ENCODE results near the gene LSM12. TPM values are rescaled to one million over a fixed set of nuclear protein-coding genes. Genes with fewer than 3 reads are reported as not detected.

Gene LSM12
- polyA plus RNA-seq, 4 donors, result 24.8 to 36.4 (median 28.2) TPM

DNA sequence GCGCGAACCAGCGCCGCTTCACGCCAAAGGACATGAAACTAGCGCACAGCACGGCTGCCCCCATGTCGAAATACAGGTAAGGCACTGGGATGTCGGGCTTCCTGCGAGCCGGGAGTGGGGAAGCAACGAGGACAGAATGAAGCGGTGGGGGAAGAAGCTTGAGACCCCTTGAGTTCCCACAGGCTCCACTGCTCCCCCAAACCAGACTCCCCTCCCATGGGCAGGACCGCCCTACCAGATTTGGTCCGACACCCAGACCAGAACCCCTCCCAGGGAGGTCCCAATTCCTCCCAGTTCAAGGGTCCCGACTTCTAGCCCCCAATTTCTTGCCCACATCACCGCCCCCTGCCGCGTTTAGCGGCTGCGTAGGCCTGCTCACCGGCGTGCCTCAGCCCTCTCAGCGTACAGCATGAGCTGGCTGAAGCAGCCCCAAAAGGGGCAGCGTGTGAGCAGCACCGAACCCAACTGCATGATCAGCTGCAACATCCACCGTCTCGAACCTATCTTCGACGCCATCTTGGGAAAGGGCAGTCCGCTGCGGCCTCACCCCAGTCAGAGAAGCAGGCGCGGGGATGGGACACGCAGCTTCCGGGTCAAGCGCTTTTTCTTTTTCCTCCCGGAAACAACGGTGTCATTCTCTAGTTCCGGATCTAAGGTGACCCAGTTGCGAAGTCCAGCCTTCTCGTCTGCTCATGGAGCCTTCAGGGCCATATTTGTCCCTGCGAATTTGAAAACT, 51.9 kb downstream of the LSM12 start, which contains the start of gene TMEM101:
Gene TMEM101, minus strand, starts transcription at position 527 of the 736 bp plus-strand sequence. Its CDS starts 11 bp downstream, at position 516.
- peaks cover 0 to 31% (median 0%) of the 10 kb centered on the region in 3 donors for H3K36me3 ChIP-seq (ENCODE audit: control insufficient read depth in 3 of 3, insufficient read depth in 2 of 3, low read depth in 1 of 3, low read length in 3 of 3)
- 0 to 1% (median 1%) methylated on average over 39 to 43 of the region's 43 CpGs for WGBS, 3 donors
- no peak for FAIRE-seq
- no peaks in the 10 kb centered on the region for H3K27me3 ChIP-seq (ENCODE audit: control insufficient read depth in 3 of 3, insufficient read depth in 3 of 3, low read length in 3 of 3)
- peak within 1 kb of the TSS; percentile 61 to 100 (median 84) for H3K4me3 ChIP-seq (ENCODE audit: low read depth in 1 of 3, low read length in 3 of 3)
- DNase-seq, result peak; percentile 95 to 96
- H3K27ac ChIP-seq (ENCODE audit: low read depth in 1 of 3, low read length in 2 of 3), result peak within 1 kb of the TSS in 2 of 3 donors; percentile 49 to 77
- H3K4me1 ChIP-seq (ENCODE audit: control insufficient read depth in 3 of 3, insufficient read depth in 2 of 3, low read depth in 1 of 3, low read length in 2 of 3), result peaks cover 0 to 41% (median 2%) of the 10 kb centered on the region in 3 donors
- no peaks in the 10 kb centered on the region for H3K9me3 ChIP-seq (ENCODE audit: control insufficient read depth in 2 of 2, insufficient read depth in 1 of 2, low read depth in 1 of 2, low read length in 1 of 2)

DNA sequence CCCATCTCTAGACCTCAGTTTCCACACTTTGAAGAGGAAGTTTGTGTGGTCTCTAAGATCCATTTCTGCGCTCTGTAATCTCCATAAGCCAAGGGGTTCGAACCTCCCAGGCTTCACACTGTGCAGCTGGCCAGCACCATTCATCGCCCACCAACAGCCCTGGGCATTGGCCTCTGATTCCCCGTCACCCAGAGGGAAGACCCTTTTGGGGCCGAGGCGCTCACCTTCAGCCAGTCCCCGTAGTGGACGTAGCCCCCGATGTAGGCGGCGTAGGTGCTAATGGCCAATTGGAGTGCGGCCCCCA, 52.4 kb downstream of the LSM12 start:
- H3K9me3 ChIP-seq (ENCODE audit: control insufficient read depth in 2 of 2, insufficient read depth in 1 of 2, low read depth in 1 of 2, low read length in 1 of 2), result no peaks in the 10 kb centered on the region
- peaks cover 0 to 36% (median 0%) of the 10 kb centered on the region in 3 donors for H3K36me3 ChIP-seq (ENCODE audit: control insufficient read depth in 3 of 3, insufficient read depth in 2 of 3, low read depth in 1 of 3, low read length in 3 of 3)
- peak overlapping the region; percentile 61 to 100 (median 84) for H3K4me3 ChIP-seq (ENCODE audit: low read depth in 1 of 3, low read length in 3 of 3)
- H3K27ac ChIP-seq (ENCODE audit: low read depth in 1 of 3, low read length in 2 of 3), result peak overlapping the region in 1 of 3 donors; percentile 77
- 9 to 10% (median 10%) methylated on average over 12 of the region's 12 CpGs for WGBS, 3 donors
- FAIRE-seq (no peak), DNase-seq (no peak)
- peaks cover 0 to 45% (median 2%) of the 10 kb centered on the region in 3 donors for H3K4me1 ChIP-seq (ENCODE audit: control insufficient read depth in 3 of 3, insufficient read depth in 2 of 3, low read depth in 1 of 3, low read length in 2 of 3)
- no peaks in the 10 kb centered on the region for H3K27me3 ChIP-seq (ENCODE audit: control insufficient read depth in 3 of 3, insufficient read depth in 3 of 3, low read length in 3 of 3)

DNA sequence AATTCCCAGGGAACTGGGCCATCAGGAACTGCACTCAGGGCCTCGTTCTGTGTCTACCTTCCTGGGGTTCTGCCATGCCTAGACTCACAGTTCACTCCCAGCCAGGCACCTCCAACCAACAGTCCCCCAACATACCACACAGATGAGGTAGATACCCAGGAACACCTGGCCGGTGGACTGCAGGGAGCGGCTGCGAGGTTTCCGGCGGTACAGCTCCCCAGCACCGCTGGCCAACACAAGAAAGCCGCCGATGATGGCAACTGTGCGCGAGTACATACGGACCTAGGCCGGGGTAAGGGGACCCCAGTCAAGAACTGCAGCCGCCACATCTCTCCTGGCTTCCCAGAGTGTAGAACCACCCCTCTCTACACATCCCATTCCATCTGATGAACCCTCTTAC, 53.6 kb downstream of the LSM12 start:
- no peak for FAIRE-seq
- peak overlapping the region in 1 of 3 donors; percentile 63 for H3K27ac ChIP-seq (ENCODE audit: low read depth in 1 of 3, low read length in 2 of 3)
- H3K4me1 ChIP-seq (ENCODE audit: control insufficient read depth in 3 of 3, insufficient read depth in 2 of 3, low read depth in 1 of 3, low read length in 2 of 3), result peaks cover 0 to 56% (median 2%) of the 10 kb centered on the region in 3 donors
- no peak overlapping the region for H3K4me3 ChIP-seq (ENCODE audit: low read depth in 1 of 3, low read length in 3 of 3)
- DNase-seq, result no peak
- H3K9me3 ChIP-seq (ENCODE audit: control insufficient read depth in 2 of 2, insufficient read depth in 1 of 2, low read depth in 1 of 2, low read length in 1 of 2), result no peaks in the 10 kb centered on the region
- H3K36me3 ChIP-seq (ENCODE audit: control insufficient read depth in 3 of 3, insufficient read depth in 2 of 3, low read depth in 1 of 3, low read length in 3 of 3), result peaks cover 0 to 48% (median 4%) of the 10 kb centered on the region in 3 donors
- no peaks in the 10 kb centered on the region for H3K27me3 ChIP-seq (ENCODE audit: control insufficient read depth in 3 of 3, insufficient read depth in 3 of 3, low read length in 3 of 3)
- WGBS, 3 donors, result 91 to 95% (median 94%) methylated on average over 14 of the region's 14 CpGs

DNA sequence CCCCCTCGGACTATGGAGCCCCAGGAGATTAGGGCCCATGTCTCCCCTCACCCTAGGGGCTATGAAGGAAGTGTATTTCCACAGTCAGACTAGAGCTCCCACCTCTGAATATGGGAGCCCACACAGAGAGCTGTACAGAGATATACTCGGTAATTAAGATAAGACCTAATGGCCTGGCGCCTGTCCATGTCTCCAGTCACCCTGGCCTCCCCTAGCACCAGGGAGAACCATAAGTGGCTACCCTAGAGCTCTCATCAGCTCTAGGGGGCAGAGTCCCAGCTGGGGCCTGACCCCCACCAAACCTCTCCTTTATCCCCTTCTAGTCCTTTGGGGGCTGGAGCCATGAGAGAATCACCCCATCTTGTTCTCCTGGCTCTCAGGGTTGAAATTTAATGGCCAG, 54.1 kb downstream of the LSM12 start:
- H3K4me3 ChIP-seq (ENCODE audit: low read depth in 1 of 3, low read length in 3 of 3), result no peak overlapping the region
- 32 to 67% (median 62%) methylated on average over 3 of the region's 3 CpGs for WGBS, 3 donors
- no peaks in the 10 kb centered on the region for H3K9me3 ChIP-seq (ENCODE audit: control insufficient read depth in 2 of 2, insufficient read depth in 1 of 2, low read depth in 1 of 2, low read length in 1 of 2)
- H3K4me1 ChIP-seq (ENCODE audit: control insufficient read depth in 3 of 3, insufficient read depth in 2 of 3, low read depth in 1 of 3, low read length in 2 of 3), result peaks cover 4 to 61% (median 5%) of the 10 kb centered on the region in 3 donors
- H3K27ac ChIP-seq (ENCODE audit: low read depth in 1 of 3, low read length in 2 of 3), result peak overlapping the region in 1 of 3 donors; percentile 63
- no peaks in the 10 kb centered on the region for H3K27me3 ChIP-seq (ENCODE audit: control insufficient read depth in 3 of 3, insufficient read depth in 3 of 3, low read length in 3 of 3)
- FAIRE-seq (no peak), DNase-seq (peak; percentile 53 to 60)
- H3K36me3 ChIP-seq (ENCODE audit: control insufficient read depth in 3 of 3, insufficient read depth in 2 of 3, low read depth in 1 of 3, low read length in 3 of 3), result peaks cover 0 to 53% (median 6%) of the 10 kb centered on the region in 3 donors

DNA sequence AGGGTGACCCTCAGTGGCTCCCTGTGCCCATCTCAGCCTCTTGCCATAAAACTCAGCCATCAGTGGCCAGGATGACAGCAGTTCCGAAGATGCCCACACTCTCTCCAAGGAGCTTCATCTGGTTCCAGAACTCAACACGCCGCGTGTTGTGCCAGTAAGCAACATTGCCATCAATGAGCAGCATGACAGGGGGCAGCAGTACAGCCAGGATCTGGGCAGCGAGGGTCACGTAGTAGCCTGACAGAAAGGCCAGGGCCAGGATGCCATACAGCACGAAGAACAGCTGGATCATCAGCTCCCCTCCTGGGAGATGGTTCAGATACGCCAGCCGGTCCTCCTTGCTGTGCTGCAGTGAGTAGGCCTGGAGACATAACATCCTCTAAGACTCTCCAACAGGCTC, 54.6 kb downstream of the LSM12 start:
- no peaks in the 10 kb centered on the region for H3K9me3 ChIP-seq (ENCODE audit: control insufficient read depth in 2 of 2, insufficient read depth in 1 of 2, low read depth in 1 of 2, low read length in 1 of 2)
- WGBS, 3 donors, result 91 to 92% (median 92%) methylated on average over 9 of the region's 9 CpGs
- peaks cover 7 to 66% (median 7%) of the 10 kb centered on the region in 3 donors for H3K4me1 ChIP-seq (ENCODE audit: control insufficient read depth in 3 of 3, insufficient read depth in 2 of 3, low read depth in 1 of 3, low read length in 2 of 3)
- H3K27me3 ChIP-seq (ENCODE audit: control insufficient read depth in 3 of 3, insufficient read depth in 3 of 3, low read length in 3 of 3), result no peaks in the 10 kb centered on the region
- DNase-seq (no peak), FAIRE-seq (no peak)
- peak overlapping the region in 1 of 3 donors; percentile 63 for H3K27ac ChIP-seq (ENCODE audit: low read depth in 1 of 3, low read length in 2 of 3)
- H3K4me3 ChIP-seq (ENCODE audit: low read depth in 1 of 3, low read length in 3 of 3), result no peak overlapping the region
- H3K36me3 ChIP-seq (ENCODE audit: control insufficient read depth in 3 of 3, insufficient read depth in 2 of 3, low read depth in 1 of 3, low read length in 3 of 3), result peaks cover 0 to 58% (median 8%) of the 10 kb centered on the region in 3 donors

DNA sequence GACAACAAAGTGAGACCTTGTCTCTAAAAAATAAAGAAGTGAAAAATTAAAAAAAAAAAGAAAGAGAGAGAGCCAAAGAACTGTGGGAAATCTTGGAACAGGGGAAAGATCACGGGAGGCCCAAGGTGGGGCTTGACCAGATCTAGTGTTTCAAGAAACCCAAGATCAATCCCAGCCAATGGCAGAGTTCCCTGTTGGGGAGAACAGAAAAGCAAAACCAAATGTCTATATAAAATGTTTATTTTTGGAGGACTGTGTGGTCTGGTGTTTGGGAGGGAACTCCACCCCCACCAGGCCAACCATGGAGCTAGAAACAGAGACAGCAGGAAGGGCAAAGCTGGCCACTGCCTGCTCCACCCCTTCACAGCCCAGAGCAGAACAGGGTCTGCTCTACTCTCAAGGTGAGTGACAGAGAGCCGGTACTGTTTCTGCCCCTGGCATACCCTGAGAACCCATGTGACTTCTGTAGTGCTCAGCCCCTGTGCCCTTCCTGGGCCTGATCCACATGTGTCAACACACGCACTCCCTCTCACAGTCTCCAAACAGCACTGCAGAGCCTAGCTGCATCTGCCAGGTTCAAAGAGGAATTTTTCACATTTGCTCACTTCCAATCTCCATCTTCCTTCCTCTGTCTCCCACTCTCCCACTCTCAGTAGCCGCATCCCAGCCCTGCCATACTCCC, 55.4 kb downstream of the LSM12 start:
- DNase-seq (no peak), FAIRE-seq (no peak)
- H3K36me3 ChIP-seq (ENCODE audit: control insufficient read depth in 3 of 3, insufficient read depth in 2 of 3, low read depth in 1 of 3, low read length in 3 of 3), result peaks cover 0 to 63% (median 8%) of the 10 kb centered on the region in 3 donors

DNA sequence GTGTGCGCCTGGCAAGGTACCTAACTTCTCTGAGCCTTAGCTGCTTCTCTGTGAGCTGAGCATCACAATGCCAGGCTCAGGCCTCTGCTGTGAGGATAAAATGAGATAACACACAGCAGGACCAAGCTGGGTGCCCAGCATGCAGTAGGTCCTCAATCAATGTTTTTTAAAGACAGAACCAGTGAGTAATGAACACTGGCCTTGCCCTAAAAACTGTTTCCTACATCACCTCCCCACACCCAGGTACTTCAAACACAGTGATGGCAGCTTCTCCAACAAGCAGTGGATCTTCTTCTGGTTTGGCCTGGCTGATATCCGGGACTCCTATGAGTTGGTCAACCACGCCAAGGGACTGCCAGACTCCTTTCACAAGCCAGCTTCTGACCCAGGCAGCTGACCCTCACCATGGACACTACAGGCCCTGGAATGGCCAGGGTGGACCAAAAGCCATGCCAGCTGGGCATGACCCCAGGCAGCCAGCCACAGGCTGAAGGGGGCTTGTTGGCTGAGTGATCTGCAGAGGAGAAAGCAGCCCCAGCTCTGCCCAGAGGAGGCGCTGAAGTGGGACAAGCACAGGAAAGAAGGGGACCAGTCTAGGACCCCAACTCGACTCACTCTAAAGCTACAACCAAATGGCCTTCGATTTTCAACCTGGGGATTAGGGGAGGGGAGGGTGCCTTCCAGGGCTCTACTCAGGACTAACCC, 58.1 kb downstream of the LSM12 start:
- Histone ChIP-seq H3K9me3 (ENCODE audit: control insufficient read depth in 2 of 2, insufficient read depth in 1 of 2, low read depth in 1 of 2, low read length in 1 of 2) (no peaks in the 10 kb centered on the region), H3K36me3 (ENCODE audit: control insufficient read depth in 3 of 3, insufficient read depth in 2 of 3, low read depth in 1 of 3, low read length in 3 of 3) (peaks cover 0 to 71% (median 8%) of the 10 kb centered on the region in 3 donors), H3K27ac (ENCODE audit: low read depth in 1 of 3, low read length in 2 of 3) (no peak overlapping the region), H3K4me1 (ENCODE audit: control insufficient read depth in 3 of 3, insufficient read depth in 2 of 3, low read depth in 1 of 3, low read length in 2 of 3) (peaks cover 5 to 66% (median 7%) of the 10 kb centered on the region in 3 donors), H3K27me3 (ENCODE audit: control insufficient read depth in 3 of 3, insufficient read depth in 3 of 3, low read length in 3 of 3) (peaks cover 0 to 21% (median 2%) of the 10 kb centered on the region in 3 donors), H3K4me3 (ENCODE audit: low read depth in 1 of 3, low read length in 3 of 3) (no peak overlapping the region)
- DNase-seq (no peak), FAIRE-seq (no peak)
- 68 to 76% (median 75%) methylated on average over 6 of the region's 6 CpGs for WGBS, 3 donors

More for the DNA sequence above, 55.4 kb downstream of the LSM12 start:
- Histone ChIP-seq H3K4me1 (ENCODE audit: control insufficient read depth in 3 of 3, insufficient read depth in 2 of 3, low read depth in 1 of 3, low read length in 2 of 3) (peaks cover 7 to 69% (median 7%) of the 10 kb centered on the region in 3 donors), H3K27ac (ENCODE audit: low read depth in 1 of 3, low read length in 2 of 3) (peak overlapping the region in 1 of 3 donors; percentile 63), H3K27me3 (ENCODE audit: control insufficient read depth in 3 of 3, insufficient read depth in 3 of 3, low read length in 3 of 3) (peaks cover 0 to 3% (median 0%) of the 10 kb centered on the region in 3 donors), H3K9me3 (ENCODE audit: control insufficient read depth in 2 of 2, insufficient read depth in 1 of 2, low read depth in 1 of 2, low read length in 1 of 2) (no peaks in the 10 kb centered on the region), H3K4me3 (ENCODE audit: low read depth in 1 of 3, low read length in 3 of 3) (no peak overlapping the region)
- WGBS, 3 donors, result 49 to 60% (median 56%) methylated on average over 4 of the region's 4 CpGs

Data from small intestine (tissue), 7 donors.